Measurements from ENCODE around the gene DPT.

The DPT gene

GRCh38 chr1:168731244-168731953 is 2.4 kb upstream of the DPT start:
- no peak for DNase-seq (ENCODE audit: low read depth)
- TF ChIP-seq CTCF (IDR thresholded peaks at IDR 0.05; ENCODE audit: low read length, missing control alignments): no peak
- H3K4me3 ChIP-seq (replicated peaks; ENCODE audit: low read depth, low read length): no peak overlapping the region

- DNase-seq (ENCODE audit: low read depth): no peak
- TF ChIP-seq CTCF (IDR thresholded peaks at IDR 0.05; ENCODE audit: low read length, missing control alignments): no peak
- no peak overlapping the region for H3K4me3 ChIP-seq (replicated peaks; ENCODE audit: low read depth, low read length)
Measured at GRCh38 chr1:168729405-168729802, 398 bp upstream of the DPT start.

DNA sequence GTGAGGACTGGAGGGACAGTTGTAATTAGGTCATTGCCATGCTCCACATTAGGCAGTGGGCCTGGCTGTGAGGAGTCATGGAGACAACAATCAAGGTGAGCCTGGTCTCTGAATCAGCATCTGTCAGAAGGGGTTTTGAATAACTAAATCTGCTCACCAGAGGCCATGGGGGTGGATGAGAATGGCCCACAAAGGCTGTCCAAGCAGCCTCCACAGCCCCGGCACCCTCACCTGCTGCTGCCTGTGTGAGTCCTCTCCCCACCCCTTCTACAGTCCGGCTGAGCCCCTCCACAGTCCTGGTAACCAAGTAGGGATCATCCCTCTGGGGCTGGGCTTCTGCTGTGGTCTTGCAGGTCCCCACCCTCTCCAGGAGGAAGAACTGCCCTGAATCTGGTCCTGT is 2.3 kb downstream of the DPT start:
- no peak overlapping the region for H3K4me3 ChIP-seq (replicated peaks; ENCODE audit: low read depth, low read length)
- no peak for TF ChIP-seq CTCF (IDR thresholded peaks at IDR 0.05; ENCODE audit: low read length, missing control alignments)
- DNase-seq (ENCODE audit: low read depth): no peak

DNA sequence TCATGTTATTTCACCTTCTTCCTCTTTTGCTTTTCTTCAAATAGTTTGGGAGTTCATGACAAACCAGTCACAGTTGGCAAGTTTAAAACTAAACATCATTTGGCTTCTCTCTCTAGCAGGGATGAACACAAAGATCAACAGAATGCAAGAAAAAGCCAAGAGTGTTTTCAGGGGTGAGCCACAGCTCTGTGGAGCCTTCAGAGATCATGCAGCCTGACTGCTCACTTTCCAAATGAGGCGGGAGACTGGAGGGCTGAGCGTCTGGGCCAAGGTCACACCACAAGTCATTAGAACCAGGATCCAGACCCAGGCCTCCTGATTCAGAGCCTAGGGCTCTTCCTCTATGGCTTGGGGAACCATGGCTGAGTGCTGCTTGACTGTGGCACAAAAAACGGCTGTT is 2.7 kb downstream of the DPT start:
- TF ChIP-seq CTCF (IDR thresholded peaks at IDR 0.05; ENCODE audit: low read length, missing control alignments): no peak
- no peak overlapping the region for H3K4me3 ChIP-seq (replicated peaks; ENCODE audit: low read depth, low read length)

DNA sequence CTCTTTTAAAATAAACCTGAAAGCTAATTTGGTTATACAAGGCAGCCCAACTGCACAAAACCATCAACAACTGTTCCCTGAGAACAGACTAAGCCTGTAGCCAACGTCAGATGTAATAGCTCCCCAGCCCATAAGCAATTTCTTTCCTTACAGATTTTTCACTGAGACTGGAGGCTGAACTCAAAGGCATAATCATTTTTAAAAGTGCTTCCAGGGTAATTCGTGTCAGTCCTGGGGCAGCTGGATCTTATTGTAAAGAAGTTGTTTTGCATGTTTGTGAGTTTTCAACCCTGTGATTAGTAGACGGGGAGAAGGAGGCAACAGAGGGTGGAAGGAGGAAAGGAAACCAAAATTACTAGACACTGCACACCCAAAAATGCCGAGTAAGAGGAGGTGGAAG is 3.2 kb downstream of the DPT start:
- no peak for DNase-seq (ENCODE audit: low read depth)
- no peak for TF ChIP-seq CTCF (IDR thresholded peaks at IDR 0.05; ENCODE audit: low read length, missing control alignments)

More for the DNA sequence above, 2.7 kb downstream of the DPT start:
- no peak for DNase-seq (ENCODE audit: low read depth)

GRCh38 chr1:168725060-168725459 is 3.9 kb downstream of the DPT start:
- TF ChIP-seq CTCF (IDR thresholded peaks at IDR 0.05; ENCODE audit: low read length, missing control alignments): no peak
- DNase-seq (ENCODE audit: low read depth): no peak

More for the DNA sequence above, 3.2 kb downstream of the DPT start:
- H3K4me3 ChIP-seq (replicated peaks; ENCODE audit: low read depth, low read length): no peak overlapping the region

GRCh38 chr1:168723000-168723399 is 6.0 kb downstream of the DPT start:
- H3K4me3 ChIP-seq (replicated peaks; ENCODE audit: low read depth, low read length): no peak overlapping the region
- no peak for TF ChIP-seq CTCF (IDR thresholded peaks at IDR 0.05; ENCODE audit: low read length, missing control alignments)
- DNase-seq (ENCODE audit: low read depth): no peak

More at GRCh38 chr1:168725060-168725459, 3.9 kb downstream of the DPT start:
- no peak overlapping the region for H3K4me3 ChIP-seq (replicated peaks; ENCODE audit: low read depth, low read length)
